Measurements from ENCODE around the gene NAT10.

DNA sequence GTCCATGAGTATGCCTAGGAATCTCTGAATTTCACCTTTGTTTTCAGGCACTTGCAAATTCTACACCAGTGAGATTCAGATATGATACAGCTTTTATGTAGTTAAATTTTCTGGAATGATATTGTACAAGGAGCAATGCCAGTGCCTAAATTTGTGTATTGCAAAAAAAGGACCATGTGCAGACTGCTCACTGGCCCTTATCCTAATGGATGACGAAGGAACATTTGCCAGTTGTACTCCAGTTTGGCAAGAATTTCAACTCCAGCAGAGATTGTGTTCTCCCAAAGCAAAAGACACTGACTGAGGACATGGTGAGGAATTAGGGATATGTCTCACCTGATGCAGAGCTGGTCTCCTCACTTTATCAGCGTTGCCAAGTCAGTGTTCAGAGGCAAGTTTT lies 8.6 kb downstream of the NAT10 start:
- TF ChIP-seq, protein P1, sequence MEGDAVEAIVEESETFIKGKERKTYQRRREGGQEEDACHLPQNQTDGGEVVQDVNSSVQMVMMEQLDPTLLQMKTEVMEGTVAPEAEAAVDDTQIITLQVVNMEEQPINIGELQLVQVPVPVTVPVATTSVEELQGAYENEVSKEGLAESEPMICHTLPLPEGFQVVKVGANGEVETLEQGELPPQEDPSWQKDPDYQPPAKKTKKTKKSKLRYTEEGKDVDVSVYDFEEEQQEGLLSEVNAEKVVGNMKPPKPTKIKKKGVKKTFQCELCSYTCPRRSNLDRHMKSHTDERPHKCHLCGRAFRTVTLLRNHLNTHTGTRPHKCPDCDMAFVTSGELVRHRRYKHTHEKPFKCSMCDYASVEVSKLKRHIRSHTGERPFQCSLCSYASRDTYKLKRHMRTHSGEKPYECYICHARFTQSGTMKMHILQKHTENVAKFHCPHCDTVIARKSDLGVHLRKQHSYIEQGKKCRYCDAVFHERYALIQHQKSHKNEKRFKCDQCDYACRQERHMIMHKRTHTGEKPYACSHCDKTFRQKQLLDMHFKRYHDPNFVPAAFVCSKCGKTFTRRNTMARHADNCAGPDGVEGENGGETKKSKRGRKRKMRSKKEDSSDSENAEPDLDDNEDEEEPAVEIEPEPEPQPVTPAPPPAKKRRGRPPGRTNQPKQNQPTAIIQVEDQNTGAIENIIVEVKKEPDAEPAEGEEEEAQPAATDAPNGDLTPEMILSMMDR (IDR thresholded peaks at IDR 0.05; ENCODE audit: insufficient read depth, low read length, poor library complexity, severe bottlenecking), result no peak
- TF ChIP-seq EZH2phosphoT487 (conservative IDR thresholded peaks at IDR 0.05; ENCODE audit: low read length), result no peak
